Mucosa of rectum (tissue), 2 donors: ENCODE results near the gene CAPZB.

Experiments
- H3K27ac ChIP-seq, 2 donors: one replicate each; pipeline ENCODE4 v1.7.0; 2013; ENCODE audit warnings: inconsistent platforms in 2 of 2, low read depth in 2 of 2, low read length in 2 of 2
- H3K27me3 ChIP-seq, 2 donors: one replicate each; pipeline ENCODE4 v1.7.0; 2013; ENCODE audit warnings: low read length in 2 of 2; ENCODE audit not compliant: control insufficient read depth in 2 of 2, insufficient read depth in 2 of 2
- H3K36me3 ChIP-seq, 2 donors: one replicate each; pipeline ENCODE4 v1.7.0; 2013; ENCODE audit warnings: low read length in 2 of 2; ENCODE audit not compliant: control insufficient read depth in 2 of 2, insufficient read depth in 2 of 2
- H3K4me1 ChIP-seq, 2 donors: one replicate each; pipeline ENCODE4 v1.7.0; 2013; ENCODE audit warnings: low read length in 2 of 2, mild to moderate bottlenecking in 1 of 2; ENCODE audit not compliant: control insufficient read depth in 2 of 2, insufficient read depth in 2 of 2
- H3K4me3 ChIP-seq, 2 donors: one replicate each; pipeline ENCODE4 v1.7.0; 2013; ENCODE audit warnings: low read length in 2 of 2
- H3K9ac ChIP-seq, 2 donors: one replicate each; pipeline ENCODE4 v1.7.0; 2013; ENCODE audit warnings: low read length in 2 of 2, low read depth in 1 of 2, mild to moderate bottlenecking in 1 of 2
- H3K9me3 ChIP-seq, 2 donors: one replicate each; pipeline ENCODE4 v1.7.0; 2013; ENCODE audit warnings: low read length in 2 of 2; ENCODE audit not compliant: control insufficient read depth in 2 of 2
- donor health status: healthy.
- donor health status: Normal muscosa, but diverticular disease.

Gene CAPZB

GRCh38 chr1:19421365-19421764 is 64.0 kb downstream of the CAPZB start:
- Histone ChIP-seq H3K4me3 (no peak overlapping the region), H3K36me3 (peaks cover 14 to 24% of the 10 kb centered on the region in 2 donors), H3K9ac (no peak overlapping the region), H3K9me3 (no peaks in the 10 kb centered on the region), H3K4me1 (peaks cover 19 to 21% of the 10 kb centered on the region in 2 donors), H3K27ac (peak overlapping the region in 1 of 2 donors; percentile 2), H3K27me3 (no peaks in the 10 kb centered on the region)

GRCh38 chr1:19420606-19421005 is 64.7 kb downstream of the CAPZB start:
- Histone ChIP-seq H3K4me1 (peaks cover 12 to 17% of the 10 kb centered on the region in 2 donors), H3K36me3 (peaks cover 17 to 23% of the 10 kb centered on the region in 2 donors), H3K9ac (no peak overlapping the region), H3K27ac (no peak overlapping the region), H3K27me3 (no peaks in the 10 kb centered on the region), H3K4me3 (no peak overlapping the region), H3K9me3 (no peaks in the 10 kb centered on the region)

GRCh38 chr1:19419691-19420090 is 65.6 kb downstream of the CAPZB start:
- Histone ChIP-seq H3K27me3 (no peaks in the 10 kb centered on the region), H3K36me3 (peaks cover 17 to 23% of the 10 kb centered on the region in 2 donors), H3K27ac (peak overlapping the region in 1 of 2 donors; percentile 32), H3K9ac (no peak overlapping the region), H3K4me3 (no peak overlapping the region), H3K4me1 (peaks cover 6 to 9% of the 10 kb centered on the region in 2 donors), H3K9me3 (no peaks in the 10 kb centered on the region)

- peak overlapping the region; percentile 28 to 56 for H3K27ac ChIP-seq
- H3K9ac ChIP-seq = no peak overlapping the region
- H3K4me1 ChIP-seq = peaks cover 14 to 16% of the 10 kb centered on the region in 2 donors
- no peaks in the 10 kb centered on the region for H3K27me3 ChIP-seq
- H3K4me3 ChIP-seq = no peak overlapping the region
- H3K36me3 ChIP-seq = peaks cover 17 to 23% of the 10 kb centered on the region in 2 donors
- H3K9me3 ChIP-seq = no peaks in the 10 kb centered on the region
Measured at GRCh38 chr1:19418503-19418971, 66.8 kb downstream of the CAPZB start.

- Histone ChIP-seq H3K27me3 (no peaks in the 10 kb centered on the region), H3K9ac (no peak overlapping the region), H3K36me3 (peaks cover 17 to 23% of the 10 kb centered on the region in 2 donors), H3K4me1 (peaks cover 17 to 20% of the 10 kb centered on the region in 2 donors), H3K4me3 (no peak overlapping the region), H3K27ac (peak overlapping the region in 1 of 2 donors; percentile 25), H3K9me3 (no peaks in the 10 kb centered on the region)
Measured at GRCh38 chr1:19416921-19417470, 68.3 kb downstream of the CAPZB start.

GRCh38 chr1:19416145-19416544 is 69.2 kb downstream of the CAPZB start:
- peak overlapping the region in 1 of 2 donors; percentile 5 for H3K27ac ChIP-seq
- H3K4me3 ChIP-seq = no peak overlapping the region
- peaks cover 22 to 27% of the 10 kb centered on the region in 2 donors for H3K4me1 ChIP-seq
- peak overlapping the region in 1 of 2 donors; percentile 1 for H3K9ac ChIP-seq
- peaks cover 19 to 23% of the 10 kb centered on the region in 2 donors for H3K36me3 ChIP-seq
- H3K27me3 ChIP-seq = no peaks in the 10 kb centered on the region
- no peaks in the 10 kb centered on the region for H3K9me3 ChIP-seq

GRCh38 chr1:19414515-19415121 is 70.7 kb downstream of the CAPZB start:
- Histone ChIP-seq H3K36me3 (peaks cover 19 to 22% of the 10 kb centered on the region in 2 donors), H3K27me3 (no peaks in the 10 kb centered on the region), H3K9me3 (no peaks in the 10 kb centered on the region), H3K9ac (no peak overlapping the region), H3K4me3 (no peak overlapping the region), H3K27ac (peak overlapping the region; percentile 48 to 61), H3K4me1 (peaks cover 18 to 27% of the 10 kb centered on the region in 2 donors)

- Histone ChIP-seq H3K9ac (no peak overlapping the region), H3K27me3 (no peaks in the 10 kb centered on the region), H3K4me1 (peaks cover 18 to 24% of the 10 kb centered on the region in 2 donors), H3K36me3 (peaks cover 16 to 18% of the 10 kb centered on the region in 2 donors), H3K9me3 (no peaks in the 10 kb centered on the region), H3K27ac (peak overlapping the region; percentile 48 to 61), H3K4me3 (no peak overlapping the region)
Measured at GRCh38 chr1:19413999-19414398, 71.3 kb downstream of the CAPZB start.

GRCh38 chr1:19412654-19413053 is 72.7 kb downstream of the CAPZB start:
- Histone ChIP-seq H3K4me1 (peaks cover 18 to 25% of the 10 kb centered on the region in 2 donors), H3K9ac (no peak overlapping the region), H3K4me3 (no peak overlapping the region), H3K27ac (peak overlapping the region; percentile 9 to 48), H3K27me3 (no peaks in the 10 kb centered on the region), H3K9me3 (no peaks in the 10 kb centered on the region), H3K36me3 (peaks cover 8 to 14% of the 10 kb centered on the region in 2 donors)

GRCh38 chr1:19411612-19412011 is 73.7 kb downstream of the CAPZB start:
- peak overlapping the region; percentile 18 to 40 for H3K27ac ChIP-seq
- H3K4me3 ChIP-seq = no peak overlapping the region
- peaks cover 6 to 13% of the 10 kb centered on the region in 2 donors for H3K36me3 ChIP-seq
- H3K4me1 ChIP-seq = peaks cover 17 to 26% of the 10 kb centered on the region in 2 donors
- H3K9me3 ChIP-seq = no peaks in the 10 kb centered on the region
- no peaks in the 10 kb centered on the region for H3K27me3 ChIP-seq
- H3K9ac ChIP-seq = no peak overlapping the region
